ENCODE data around the gene S100A9.

S100A9 gene

GRCh38 chr1:153386500-153386901 is 28.8 kb downstream of the S100A9 start:
- TF ChIP-seq CTCF (IDR thresholded peaks at IDR 0.05; ENCODE audit: borderline replicate concordance, insufficient read depth, low read depth, low read length), result no peak
- no peak overlapping the region for H3K4me3 ChIP-seq (ENCODE audit: low read depth, low read length)

GRCh38 chr1:153387001-153387400 is 29.3 kb downstream of the S100A9 start:
- no peak for TF ChIP-seq CTCF (IDR thresholded peaks at IDR 0.05; ENCODE audit: borderline replicate concordance, insufficient read depth, low read depth, low read length)
- no peak overlapping the region for H3K4me3 ChIP-seq (ENCODE audit: low read depth, low read length)

GRCh38 chr1:153387785-153388184 is 30.1 kb downstream of the S100A9 start:
- no peak overlapping the region for H3K4me3 ChIP-seq (ENCODE audit: low read depth, low read length)
- no peak for TF ChIP-seq CTCF (IDR thresholded peaks at IDR 0.05; ENCODE audit: borderline replicate concordance, insufficient read depth, low read depth, low read length)

GRCh38 chr1:153389401-153389800 is 31.7 kb downstream of the S100A9 start:
- no peak overlapping the region for H3K4me3 ChIP-seq (ENCODE audit: low read depth, low read length)
- TF ChIP-seq CTCF (IDR thresholded peaks at IDR 0.05; ENCODE audit: borderline replicate concordance, insufficient read depth, low read depth, low read length), result no peak

GRCh38 chr1:153389973-153390879 is 32.6 kb downstream of the S100A9 start:
- no peak for TF ChIP-seq CTCF (IDR thresholded peaks at IDR 0.05; ENCODE audit: borderline replicate concordance, insufficient read depth, low read depth, low read length)
- H3K4me3 ChIP-seq (ENCODE audit: low read depth, low read length), result no peak overlapping the region

- no peak within 1 kb of the TSS for H3K4me3 ChIP-seq (ENCODE audit: low read depth, low read length)
- no peak for TF ChIP-seq CTCF (IDR thresholded peaks at IDR 0.05; ENCODE audit: borderline replicate concordance, insufficient read depth, low read depth, low read length)
These were observed 33.5 kb downstream of the S100A9 start, which contains the start of gene S100A8 for GRCh38 chr1:153390938-153391710. TSS of gene S100A8 (minus strand) at chr1:153391073. CDS start at chr1:153390535, 538 bp downstream.
